ENCODE measurements around the gene VTN. TPM values are rescaled to one million over a fixed set of nuclear protein-coding genes. Genes with fewer than 3 reads are reported as not detected.

VTN gene
- total and polyA plus RNA-seq, 7 donors: 0.16 to 1.9 (median 0.43) TPM; not detected in 1

GRCh38 chr17:28385037-28385400 lies 14.9 kb upstream of the VTN start:
- 10 to 19% methylated on average over 29 of the region's 29 CpGs for WGBS, 2 donors
- H3K27me3 ChIP-seq: no peaks in the 10 kb centered on the region
- TF ChIP-seq POLR2A (IDR thresholded peaks at IDR 0.05) (no peak), POLR2AphosphoS5 (IDR thresholded peaks at IDR 0.05) (no peak)
- H3K4me3 ChIP-seq: peak overlapping the region in 3 of 4 donors; percentile 24 to 36 (median 36)
- H3K4me1 ChIP-seq: peaks cover 0 to 8% (median 0%) of the 10 kb centered on the region in 4 donors
- H3K9me3 ChIP-seq: no peaks in the 10 kb centered on the region
- no peak overlapping the region for H3K27ac ChIP-seq
- DNase-seq: no peak
- peaks cover 5 to 44% (median 21%) of the 10 kb centered on the region in 4 donors for H3K36me3 ChIP-seq
- intact Hi-C loops (cut with DNase I): no loop called here

GRCh38 chr17:28384281-28385036 lies 14.4 kb upstream of the VTN start:
- intact Hi-C loops (cut with DNase I): no loop called here
- H3K4me3 ChIP-seq: peak overlapping the region in 3 of 4 donors; percentile 24 to 36 (median 36)
- H3K4me1 ChIP-seq: peaks cover 0 to 8% (median 0%) of the 10 kb centered on the region in 4 donors
- peaks cover under 1 to 38% (median 16%) of the 10 kb centered on the region in 4 donors for H3K36me3 ChIP-seq
- WGBS, 2 donors: 9 to 16% methylated on average over 56 of the region's 56 CpGs
- H3K9me3 ChIP-seq: no peaks in the 10 kb centered on the region
- H3K27ac ChIP-seq: no peak overlapping the region
- no peaks in the 10 kb centered on the region for H3K27me3 ChIP-seq
- TF ChIP-seq CTCF (IDR thresholded peaks at IDR 0.05): no peak
- TF ChIP-seq POLR2A (IDR thresholded peaks at IDR 0.05): no peak
- TF ChIP-seq POLR2AphosphoS5 (IDR thresholded peaks at IDR 0.05): no peak
- TF ChIP-seq EP300 (IDR thresholded peaks at IDR 0.05): no peak
- no peak for DNase-seq

GRCh38 chr17:28381141-28381825 lies 11.2 kb upstream of the VTN start:
- DNase-seq: no peak
- Histone ChIP-seq H3K27ac (no peak overlapping the region), H3K9me3 (no peaks in the 10 kb centered on the region), H3K36me3 (peaks cover 0 to 19% (median 0%) of the 10 kb centered on the region in 4 donors), H3K27me3 (no peaks in the 10 kb centered on the region), H3K4me3 (no peak overlapping the region), H3K4me1 (peaks cover 0 to 8% (median 0%) of the 10 kb centered on the region in 4 donors)
- WGBS, 2 donors: 13 to 23% methylated on average over 72 of the region's 72 CpGs
- intact Hi-C loops (cut with DNase I): no loop called here
- no peak for TF ChIP-seq CTCF (IDR thresholded peaks at IDR 0.05)
- TF ChIP-seq POLR2A (IDR thresholded peaks at IDR 0.05): no peak
- no peak for TF ChIP-seq EP300 (IDR thresholded peaks at IDR 0.05)
- no peak for TF ChIP-seq POLR2AphosphoS5 (IDR thresholded peaks at IDR 0.05)

- Histone ChIP-seq H3K27me3 (no peaks in the 10 kb centered on the region), H3K4me3 (no peak overlapping the region), H3K27ac (no peak overlapping the region), H3K9me3 (no peaks in the 10 kb centered on the region), H3K36me3 (peaks cover 0 to 8% (median 0%) of the 10 kb centered on the region in 4 donors), H3K4me1 (peaks cover 0 to 8% (median 0%) of the 10 kb centered on the region in 4 donors)
- TF ChIP-seq CTCF (IDR thresholded peaks at IDR 0.05): no peak
- TF ChIP-seq EP300 (IDR thresholded peaks at IDR 0.05): no peak
- TF ChIP-seq POLR2A (IDR thresholded peaks at IDR 0.05): no peak
- TF ChIP-seq POLR2AphosphoS5 (IDR thresholded peaks at IDR 0.05): no peak
- 81 to 84% methylated on average over 10 of the region's 10 CpGs for WGBS, 2 donors
- intact Hi-C loops (cut with DNase I): no loop called here
- no peak for DNase-seq
These were observed 10.0 kb upstream of the VTN start for GRCh38 chr17:28379814-28380801.
